BLaER1 treated with 17β-estradiol and CSF1 and Interleukin-3, amounts not matched to agents 10 nM and 100 nM (cell line): ENCODE measurements around the gene PCGF6.

ENCODE experiments used
- H3K27ac ChIP-seq, 11 experiments: shearing (Covaris generic); formaldehyde crosslinking; 2 replicates each; pipeline ENCODE4 v1.8.1; 2022
- H3K27me3 ChIP-seq, 11 experiments: shearing (Covaris generic); formaldehyde crosslinking; 2 replicates each; pipeline ENCODE4 v1.8.1; 2022
- H3K36me3 ChIP-seq, 11 experiments: shearing (Covaris generic); formaldehyde crosslinking; 2 replicates each; pipeline ENCODE4 v1.8.1; 2022
- H3K4me1 ChIP-seq, 10 experiments: shearing (Covaris generic); formaldehyde crosslinking; 2 replicates each; pipeline ENCODE4 v1.8.1; 2022
- H3K4me2 ChIP-seq, 11 experiments: shearing (Covaris generic); formaldehyde crosslinking; 2 replicates each; pipeline ENCODE4 v1.8.1; 2022
- H3K4me3 ChIP-seq, 10 experiments: shearing (Covaris generic); formaldehyde crosslinking; 2 replicates each; pipeline ENCODE4 v1.8.1; 2022
- H3K9ac ChIP-seq, 11 experiments: shearing (Covaris generic); formaldehyde crosslinking; 2 replicates each; pipeline ENCODE4 v1.8.1; 2022
- H3K9me3 ChIP-seq, 11 experiments: shearing (Covaris generic); formaldehyde crosslinking; replicated peaks in 1 of 11; 2 replicates each; pipeline ENCODE4 v1.8.1; 2022
- H4K20me1 ChIP-seq, 11 experiments: shearing (Covaris generic); formaldehyde crosslinking; 2 replicates each; pipeline ENCODE4 v1.8.1; 2022
- Cebpa-rat ChIP-seq, 11 experiments: shearing (Covaris generic); IDR thresholded peaks; 2 replicates each; pipeline ENCODE4 v1.8.1; 2022

Gene PCGF6

GRCh38 chr10:103350517-103351260 lies at the start of gene PCGF6:
Gene PCGF6 (minus strand): TSS chr10:103351140. CDS start chr10:103351066, 74 bp downstream.
- Histone ChIP-seq H3K4me3 (peak within 1 kb of the TSS; percentile 71 to 90 (median 78)), H4K20me1 (peaks cover 0 to 9% (median 0%) of the 10 kb centered on the region in 11 experiments; a peak in 4 of 22 replicates), H3K4me2 (peak within 1 kb of the TSS; percentile 49 to 92 (median 81)), H3K27me3 (no peaks in the 10 kb centered on the region), H3K9me3 (no peaks in the 10 kb centered on the region), H3K27ac (peak within 1 kb of the TSS; percentile 58 to 90 (median 85)), H3K4me1 (peaks cover 16 to 25% (median 21%) of the 10 kb centered on the region in 10 experiments), H3K36me3 (peaks cover 29 to 38% (median 38%) of the 10 kb centered on the region in 11 experiments), H3K9ac (peak within 1 kb of the TSS; percentile 80 to 92 (median 89))
- TF ChIP-seq Cebpa-rat (IDR thresholded peaks at IDR 0.05), result no peak

- Histone ChIP-seq H3K27ac (peak overlapping the region in 10 of 11 experiments; percentile 64 to 92 (median 87); a peak in 21 of 22 replicates), H3K4me1 (peaks cover 38 to 62% (median 47%) of the 10 kb centered on the region in 10 experiments)
- TF ChIP-seq Cebpa-rat (IDR thresholded peaks at IDR 0.05), result no peak
Observed at GRCh38 chr10:103397191-103397825, 46.4 kb upstream of the PCGF6 start.

GRCh38 chr10:103396789-103397087 lies 45.8 kb upstream of the PCGF6 start:
- Histone ChIP-seq H3K9ac (peak overlapping the region; percentile 83 to 93 (median 89)), H3K9me3 (no peaks in the 10 kb centered on the region), H4K20me1 (peaks cover 5 to 44% (median 29%) of the 10 kb centered on the region in 11 experiments; a peak in 16 of 22 replicates), H3K4me2 (peak overlapping the region; percentile 84 to 95 (median 92)), H3K27ac (peak overlapping the region; percentile 43 to 92 (median 87); a peak in 21 of 22 replicates), H3K27me3 (no peaks in the 10 kb centered on the region), H3K36me3 (peaks cover 55 to 79% (median 62%) of the 10 kb centered on the region in 11 experiments), H3K4me3 (peak overlapping the region; percentile 79 to 99 (median 90)), H3K4me1 (peaks cover 38 to 62% (median 47%) of the 10 kb centered on the region in 10 experiments)
- no peak for TF ChIP-seq Cebpa-rat (IDR thresholded peaks at IDR 0.05)

More at GRCh38 chr10:103397191-103397825, 46.4 kb upstream of the PCGF6 start:
- H3K36me3 ChIP-seq, result peaks cover 55 to 79% (median 62%) of the 10 kb centered on the region in 11 experiments
- H3K27me3 ChIP-seq, result no peaks in the 10 kb centered on the region
- no peaks in the 10 kb centered on the region for H3K9me3 ChIP-seq
- H3K4me2 ChIP-seq, result peak overlapping the region; percentile 84 to 95 (median 92)
- H3K4me3 ChIP-seq, result peak overlapping the region; percentile 79 to 99 (median 90)
- H3K9ac ChIP-seq, result peak overlapping the region; percentile 83 to 93 (median 89)
- peaks cover 5 to 44% (median 26%) of the 10 kb centered on the region in 11 experiments; a peak in 16 of 22 replicates for H4K20me1 ChIP-seq

- peaks cover 38 to 62% (median 47%) of the 10 kb centered on the region in 10 experiments for H3K4me1 ChIP-seq
- H3K9me3 ChIP-seq, result no peaks in the 10 kb centered on the region
- peak within 1 kb of the TSS; percentile 83 to 93 (median 89) for H3K9ac ChIP-seq
- H3K36me3 ChIP-seq, result peaks cover 55 to 79% (median 62%) of the 10 kb centered on the region in 11 experiments
- no peaks in the 10 kb centered on the region for H3K27me3 ChIP-seq
- no peak for TF ChIP-seq Cebpa-rat (IDR thresholded peaks at IDR 0.05)
- peak within 1 kb of the TSS; percentile 79 to 99 (median 90) for H3K4me3 ChIP-seq
- peaks cover 5 to 48% (median 34%) of the 10 kb centered on the region in 11 experiments; a peak in 17 of 22 replicates for H4K20me1 ChIP-seq
- H3K4me2 ChIP-seq, result peak within 1 kb of the TSS; percentile 90 to 98 (median 95)
- H3K27ac ChIP-seq, result peak within 1 kb of the TSS; percentile 70 to 92 (median 87)
Observed at GRCh38 chr10:103396067-103396788, 45.3 kb upstream of the PCGF6 start, which contains the start of the genes ATP5MK and PDCD11. Gene ATP5MK (minus strand): TSS chr10:103396475. CDS start chr10:103392457, 4,018 bp downstream. Gene PDCD11 (plus strand): TSS chr10:103396626. CDS start chr10:103398427, 1,801 bp downstream.

GRCh38 chr10:103395754-103396066 lies 44.8 kb upstream of the PCGF6 start:
- Histone ChIP-seq H3K4me1 (peaks cover 38 to 62% (median 47%) of the 10 kb centered on the region in 10 experiments), H3K9ac (peak overlapping the region; percentile 83 to 93 (median 89)), H3K4me3 (peak overlapping the region; percentile 79 to 99 (median 90)), H3K4me2 (peak overlapping the region; percentile 89 to 98 (median 95)), H3K27ac (peak overlapping the region; percentile 70 to 92 (median 87)), H3K9me3 (no peaks in the 10 kb centered on the region), H3K36me3 (peaks cover 55 to 79% (median 62%) of the 10 kb centered on the region in 11 experiments), H3K27me3 (no peaks in the 10 kb centered on the region), H4K20me1 (peaks cover 5 to 48% (median 37%) of the 10 kb centered on the region in 11 experiments; a peak in 17 of 22 replicates)
- no peak for TF ChIP-seq Cebpa-rat (IDR thresholded peaks at IDR 0.05)

GRCh38 chr10:103394180-103394579 lies 43.2 kb upstream of the PCGF6 start:
- no peaks in the 10 kb centered on the region for H3K9me3 ChIP-seq
- no peak overlapping the region for H3K4me3 ChIP-seq
- no peak overlapping the region; a peak in 1 of 22 replicates for H3K9ac ChIP-seq
- no peak overlapping the region for H3K27ac ChIP-seq
- peak overlapping the region; percentile 28 to 98 (median 90); a peak in 18 of 22 replicates for H3K4me2 ChIP-seq
- H3K36me3 ChIP-seq, result peaks cover 55 to 79% (median 62%) of the 10 kb centered on the region in 11 experiments
- peaks cover 36 to 51% (median 43%) of the 10 kb centered on the region in 10 experiments for H3K4me1 ChIP-seq
- peaks cover 5 to 51% (median 33%) of the 10 kb centered on the region in 11 experiments; a peak in 17 of 22 replicates for H4K20me1 ChIP-seq
- TF ChIP-seq Cebpa-rat (IDR thresholded peaks at IDR 0.05), result no peak
- H3K27me3 ChIP-seq, result no peaks in the 10 kb centered on the region

- TF ChIP-seq Cebpa-rat (IDR thresholded peaks at IDR 0.05), result no peak
- H3K27me3 ChIP-seq, result no peaks in the 10 kb centered on the region
- no peak overlapping the region for H3K4me2 ChIP-seq
- H4K20me1 ChIP-seq, result peaks cover 0 to 1% (median 0%) of the 10 kb centered on the region in 11 experiments; a peak in 3 of 22 replicates
- H3K27ac ChIP-seq, result no peak overlapping the region
- H3K4me3 ChIP-seq, result no peak overlapping the region
- H3K36me3 ChIP-seq, result peaks cover 78 to 100% (median 96%) of the 10 kb centered on the region in 11 experiments
- no peaks in the 10 kb centered on the region for H3K9me3 ChIP-seq
- no peaks in the 10 kb centered on the region for H3K4me1 ChIP-seq
- H3K9ac ChIP-seq, result no peak overlapping the region
Observed at GRCh38 chr10:103382769-103383168, 31.8 kb upstream of the PCGF6 start.

- TF ChIP-seq Cebpa-rat (IDR thresholded peaks at IDR 0.05), result no peak
- H3K4me2 ChIP-seq, result no peak overlapping the region
- no peak overlapping the region for H3K4me3 ChIP-seq
- peaks cover 7 to 18% (median 15%) of the 10 kb centered on the region in 10 experiments for H3K4me1 ChIP-seq
- H3K27ac ChIP-seq, result no peak overlapping the region
- H3K9ac ChIP-seq, result no peak overlapping the region
- no peaks in the 10 kb centered on the region for H3K27me3 ChIP-seq
- peaks cover 55 to 70% (median 60%) of the 10 kb centered on the region in 11 experiments for H3K36me3 ChIP-seq
- H4K20me1 ChIP-seq, result peaks cover 0 to 17% (median 0%) of the 10 kb centered on the region in 11 experiments; a peak in 5 of 22 replicates
- H3K9me3 ChIP-seq, result no peaks in the 10 kb centered on the region
Observed at GRCh38 chr10:103374263-103374662, 23.3 kb upstream of the PCGF6 start.
